Right atrium auricular region (tissue), 2 donors: ENCODE data around the gene LRRC26. TPM values are rescaled to one million over a fixed set of nuclear protein-coding genes. Genes with fewer than 3 reads are reported as not detected.

ENCODE experiments used
- DNase-seq: peaks from one replicate; pipeline ENCODE4 v3.0.0-alpha.2; 2019; ENCODE audit warnings: low spot score
- H3K27ac ChIP-seq, 2 donors: fragments of 200-600 bp; sonication (generic); 1 replicate in 1 of 2; 2 replicates in 1 of 2; pipeline ENCODE4 v1.5.1; 2016 to 2019
- H3K27me3 ChIP-seq, 2 donors: fragments of 200-600 bp; sonication (generic); one replicate each; pipeline versions ENCODE4 v1.5.1 to v1.6.0; 2017 to 2019
- H3K36me3 ChIP-seq: fragments of 200-600 bp; sonication (generic); one replicate; pipeline ENCODE4 v1.5.1; 2016
- H3K4me1 ChIP-seq, 2 donors: fragments of 200-600 bp; sonication (generic); one replicate each; pipeline versions ENCODE4 v1.5.1 to v1.6.0; 2017 to 2019
- H3K4me3 ChIP-seq, 2 donors: fragments of 200-600 bp; sonication (generic); 1 replicate in 1 of 2; 2 replicates in 1 of 2; pipeline ENCODE4 v1.5.1; 2017 to 2019; ENCODE audit warnings: mild to moderate bottlenecking in 1 of 2, moderate library complexity in 1 of 2
- H3K9me3 ChIP-seq, 2 donors: fragments of 200-600 bp; sonication (generic); one replicate each; pipeline ENCODE4 v1.5.1; 2019
- total RNA-seq, 2 donors: library from RNA; depleted of rRNA; stranded (reverse); fragments of >200 nt; gene quantifications; one replicate each; pipeline ENCODE4 v1.1.0, GENCODE V29; 2016
- TF ChIP-seq, protein P1 (sequence below), 2 donors: fragments of 200-600 bp; sonication (generic); IDR thresholded peaks; one replicate each; pipeline ENCODE4 v1.5.1; 2019; ENCODE audit warnings: antibody characterized with exemption in 2 of 2

Gene LRRC26
- total RNA-seq, 2 donors from 2014 or later, result not detected

DNA sequence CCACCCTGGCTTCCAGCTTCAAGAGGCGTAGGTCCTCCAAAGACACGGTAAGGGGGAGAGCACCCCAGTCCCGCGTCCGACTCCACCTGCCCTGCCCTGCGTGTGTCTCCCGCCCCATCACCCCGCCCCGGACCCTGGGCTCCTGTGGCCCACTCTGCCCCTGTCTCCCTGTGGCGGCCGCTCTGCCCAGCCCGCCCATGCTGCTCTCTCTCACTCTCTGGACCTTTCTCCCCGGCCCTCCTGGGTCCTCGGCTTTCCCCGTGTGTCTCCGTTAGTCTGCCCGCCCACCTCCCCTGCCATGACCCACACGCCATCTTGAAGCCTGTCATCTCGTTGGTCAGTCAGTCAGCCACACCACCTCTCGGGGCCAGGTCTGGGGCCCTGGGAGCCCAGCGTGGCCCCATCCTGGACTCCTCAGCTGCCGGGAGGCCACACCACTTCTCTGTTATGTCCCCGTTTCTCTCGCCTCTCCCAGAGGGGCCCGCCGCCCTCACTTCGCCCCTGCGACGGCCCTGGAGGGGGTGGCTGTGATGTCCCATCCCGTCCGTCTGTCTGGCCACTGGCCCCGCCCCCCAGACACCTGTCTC is 4.5 kb downstream of the LRRC26 start:
- no peak overlapping the region for H3K27ac ChIP-seq
- H3K4me1 ChIP-seq, result peaks cover 0 to 61% of the 10 kb centered on the region in 2 donors
- H3K9me3 ChIP-seq, result no peaks in the 10 kb centered on the region
- DNase-seq, result no peak
- TF ChIP-seq, protein P1, sequence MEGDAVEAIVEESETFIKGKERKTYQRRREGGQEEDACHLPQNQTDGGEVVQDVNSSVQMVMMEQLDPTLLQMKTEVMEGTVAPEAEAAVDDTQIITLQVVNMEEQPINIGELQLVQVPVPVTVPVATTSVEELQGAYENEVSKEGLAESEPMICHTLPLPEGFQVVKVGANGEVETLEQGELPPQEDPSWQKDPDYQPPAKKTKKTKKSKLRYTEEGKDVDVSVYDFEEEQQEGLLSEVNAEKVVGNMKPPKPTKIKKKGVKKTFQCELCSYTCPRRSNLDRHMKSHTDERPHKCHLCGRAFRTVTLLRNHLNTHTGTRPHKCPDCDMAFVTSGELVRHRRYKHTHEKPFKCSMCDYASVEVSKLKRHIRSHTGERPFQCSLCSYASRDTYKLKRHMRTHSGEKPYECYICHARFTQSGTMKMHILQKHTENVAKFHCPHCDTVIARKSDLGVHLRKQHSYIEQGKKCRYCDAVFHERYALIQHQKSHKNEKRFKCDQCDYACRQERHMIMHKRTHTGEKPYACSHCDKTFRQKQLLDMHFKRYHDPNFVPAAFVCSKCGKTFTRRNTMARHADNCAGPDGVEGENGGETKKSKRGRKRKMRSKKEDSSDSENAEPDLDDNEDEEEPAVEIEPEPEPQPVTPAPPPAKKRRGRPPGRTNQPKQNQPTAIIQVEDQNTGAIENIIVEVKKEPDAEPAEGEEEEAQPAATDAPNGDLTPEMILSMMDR (IDR thresholded peaks at IDR 0.05), result no peak
- H3K36me3 ChIP-seq, result no peaks in the 10 kb centered on the region
- H3K27me3 ChIP-seq, result peaks cover 45 to 82% of the 10 kb centered on the region in 2 donors
- no peak overlapping the region for H3K4me3 ChIP-seq

DNA sequence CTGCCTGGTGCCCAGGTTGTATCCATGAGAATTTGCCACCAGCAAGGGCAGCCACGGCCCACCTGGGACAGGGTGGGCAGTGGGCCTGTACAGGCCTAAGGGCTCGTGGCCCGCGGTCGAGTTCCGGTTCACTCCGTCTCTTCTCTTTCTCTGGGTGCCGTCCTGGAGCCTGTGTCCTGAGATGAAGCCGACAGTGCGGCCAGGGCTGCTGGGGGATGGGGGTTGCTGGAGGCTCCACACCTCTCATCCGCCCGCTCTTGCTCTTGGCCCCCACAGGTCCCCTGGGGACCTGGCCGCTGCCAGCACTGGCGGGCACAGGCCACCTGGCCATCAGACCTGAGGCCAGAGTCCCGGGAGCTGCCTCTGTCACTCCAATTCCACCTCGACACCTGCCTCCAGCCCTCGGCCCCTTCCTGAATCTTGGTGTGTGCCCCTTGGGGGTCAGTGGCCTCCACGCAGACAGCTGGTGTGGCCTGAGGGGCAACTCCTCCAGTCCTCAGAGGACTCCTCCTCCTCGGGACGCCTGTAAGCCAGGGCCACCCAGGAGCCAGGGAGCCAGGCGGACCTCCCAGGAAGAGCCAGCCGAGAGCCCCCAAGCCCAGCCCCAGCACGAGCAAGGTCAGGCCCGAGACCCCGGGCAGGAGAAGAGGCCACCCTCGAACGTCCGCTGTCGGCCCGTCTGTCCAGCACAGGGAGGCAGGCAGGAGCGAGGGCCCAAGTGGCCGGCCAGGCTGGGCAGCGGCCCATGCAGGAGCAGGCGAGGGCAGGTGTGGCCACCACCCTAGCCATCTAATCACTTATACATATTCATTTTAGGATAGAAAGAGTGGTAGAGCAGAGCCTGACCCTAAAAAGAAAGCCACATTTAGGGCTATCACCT is 5.2 kb downstream of the LRRC26 start:
- Histone ChIP-seq H3K9me3 (no peaks in the 10 kb centered on the region), H3K36me3 (no peaks in the 10 kb centered on the region), H3K4me1 (peaks cover 0 to 58% of the 10 kb centered on the region in 2 donors), H3K27ac (no peak overlapping the region), H3K4me3 (no peak overlapping the region), H3K27me3 (peaks cover 49 to 89% of the 10 kb centered on the region in 2 donors)
- no peak for DNase-seq
- TF ChIP-seq, protein P1 (IDR thresholded peaks at IDR 0.05), result no peak

DNA sequence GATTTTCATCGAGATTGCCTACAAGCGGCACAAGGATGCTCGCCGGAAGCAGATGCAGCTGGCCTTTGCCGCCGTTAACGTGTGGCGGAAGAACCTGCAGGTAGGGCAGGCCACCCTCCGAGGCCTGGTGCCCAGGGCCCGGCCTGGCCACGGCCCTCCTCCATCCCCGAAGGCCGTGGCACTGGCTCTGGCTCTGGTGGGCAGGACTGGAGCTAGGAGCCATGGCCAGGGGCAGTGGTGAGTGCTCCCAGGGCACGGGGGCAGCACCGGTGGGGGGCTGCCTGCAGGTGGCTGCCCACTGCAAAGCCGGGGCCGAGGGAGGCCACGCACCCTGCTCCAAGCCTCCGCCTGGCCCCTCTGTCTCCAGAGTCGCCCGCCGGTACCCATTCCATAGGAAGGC is 6.0 kb downstream of the LRRC26 start:
- H3K4me1 ChIP-seq, result peaks cover 0 to 50% of the 10 kb centered on the region in 2 donors
- DNase-seq, result no peak
- TF ChIP-seq, protein P1 (IDR thresholded peaks at IDR 0.05), result no peak
- H3K4me3 ChIP-seq, result no peak overlapping the region
- no peaks in the 10 kb centered on the region for H3K9me3 ChIP-seq
- H3K36me3 ChIP-seq, result no peaks in the 10 kb centered on the region
- H3K27ac ChIP-seq, result no peak overlapping the region
- peaks cover 50 to 89% of the 10 kb centered on the region in 2 donors for H3K27me3 ChIP-seq

DNA sequence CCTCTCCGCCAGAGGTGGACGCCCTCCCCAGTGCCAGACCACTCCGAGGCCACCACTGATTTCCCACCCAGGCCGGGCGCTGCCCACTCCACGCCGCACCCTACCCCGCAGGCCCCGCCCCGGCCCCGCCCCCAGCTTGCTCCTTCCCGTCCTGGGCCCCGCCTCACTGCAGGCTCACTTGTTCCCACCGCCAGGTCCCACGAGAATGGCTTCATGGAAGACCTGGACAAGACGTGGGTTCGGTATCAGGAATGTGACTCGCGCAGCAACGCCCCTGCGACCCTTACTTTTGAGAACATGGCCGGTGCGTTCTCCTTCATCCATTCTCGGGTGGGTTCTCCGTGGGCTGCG is 6.5 kb downstream of the LRRC26 start:
- no peaks in the 10 kb centered on the region for H3K36me3 ChIP-seq
- peak overlapping the region; percentile 21 to 38 for H3K4me3 ChIP-seq
- TF ChIP-seq, protein P1 (IDR thresholded peaks at IDR 0.05), result no peak
- peaks cover 50 to 88% of the 10 kb centered on the region in 2 donors for H3K27me3 ChIP-seq
- H3K9me3 ChIP-seq, result no peaks in the 10 kb centered on the region
- no peak for DNase-seq
- peaks cover 0 to 45% of the 10 kb centered on the region in 2 donors for H3K4me1 ChIP-seq
- no peak overlapping the region for H3K27ac ChIP-seq

DNA sequence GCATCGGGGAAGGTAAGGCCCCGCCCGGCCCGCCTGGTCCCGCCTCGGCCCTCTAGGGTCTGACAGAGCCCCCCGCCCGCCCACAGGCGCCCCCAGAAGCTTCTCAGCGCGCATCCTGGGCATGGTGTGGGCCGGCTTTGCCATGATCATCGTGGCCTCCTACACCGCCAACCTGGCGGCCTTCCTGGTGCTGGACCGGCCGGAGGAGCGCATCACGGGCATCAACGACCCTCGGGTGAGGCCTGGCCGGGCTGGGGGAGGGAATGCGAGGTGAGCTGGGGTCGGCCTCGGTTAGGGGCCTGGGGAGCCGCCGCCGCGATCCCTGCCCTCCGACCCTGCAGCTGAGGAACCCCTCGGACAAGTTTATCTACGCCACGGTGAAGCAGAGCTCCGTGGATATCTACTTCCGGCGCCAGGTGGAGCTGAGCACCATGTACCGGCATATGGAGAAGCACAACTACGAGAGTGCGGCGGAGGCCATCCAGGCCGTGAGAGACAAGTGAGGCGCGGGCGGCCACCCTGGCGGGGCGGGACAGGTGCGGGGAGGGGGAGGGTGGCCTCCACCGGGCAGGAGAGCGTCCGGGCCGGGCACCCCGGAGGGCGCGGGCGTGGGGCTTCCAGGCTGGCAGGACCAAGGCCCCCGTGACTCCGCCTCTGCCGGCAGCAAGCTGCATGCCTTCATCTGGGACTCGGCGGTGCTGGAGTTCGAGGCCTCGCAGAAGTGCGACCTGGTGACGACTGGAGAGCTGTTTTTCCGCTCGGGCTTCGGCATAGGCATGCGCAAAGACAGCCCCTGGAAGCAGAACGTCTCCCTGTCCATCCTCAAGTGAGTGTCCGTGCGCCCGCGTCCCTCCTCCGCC is 7.1 kb downstream of the LRRC26 start:
- no peak for DNase-seq
- H3K9me3 ChIP-seq, result no peaks in the 10 kb centered on the region
- H3K4me3 ChIP-seq, result peak overlapping the region; percentile 21 to 38
- peaks cover 0 to 39% of the 10 kb centered on the region in 2 donors for H3K4me1 ChIP-seq
- TF ChIP-seq, protein P1 (IDR thresholded peaks at IDR 0.05), result peak in 1 of 2 donors; percentile 19
- peaks cover 44 to 82% of the 10 kb centered on the region in 2 donors for H3K27me3 ChIP-seq
- no peak overlapping the region for H3K27ac ChIP-seq
- no peaks in the 10 kb centered on the region for H3K36me3 ChIP-seq
